HAP-1 (cell line): ENCODE results near the gene CEP131.

Source experiments
- DNase-seq, 2 experiments: peaks; one replicate each; pipeline ENCODE4 v3.0.0-alpha.2; 2016 to 2020; ENCODE audit warnings: low spot score in 2 of 2
- H3K27me3 ChIP-seq: fragments of 250-450 bp; sonication (Bioruptor Pico); 2 replicates; pipeline ENCODE4 v1.5.1; 2020; ENCODE audit warnings: low read depth, mild to moderate bottlenecking, moderate library complexity
- H3K36me3 ChIP-seq: fragments of 250-450 bp; sonication (Bioruptor Pico); replicated peaks from 2 replicates; pipeline ENCODE4 v1.5.1; 2020; ENCODE audit warnings: mild to moderate bottlenecking
- H3K4me1 ChIP-seq: fragments of 250-450 bp; sonication (Bioruptor Pico); 2 replicates; pipeline ENCODE4 v1.5.1; 2020; ENCODE audit warnings: mild to moderate bottlenecking
- H3K4me3 ChIP-seq: fragments of 250-450 bp; sonication (Bioruptor Pico); 2 replicates; pipeline ENCODE4 v1.5.1; 2020; ENCODE audit warnings: mild to moderate bottlenecking, moderate library complexity
- H3K9me3 ChIP-seq: fragments of 250-450 bp; sonication (Bioruptor Pico); 2 replicates; pipeline ENCODE4 v1.5.1; 2020; ENCODE audit warnings: mild to moderate bottlenecking, moderate library complexity
- in situ Hi-C: fragments of 300-500 bp; cut with MboI; formaldehyde crosslinking; loops from 3 replicates; pipeline ENCODE4 v1.14.3; 2020; ENCODE audit warnings: low sequenced_read_pairs, inconsistent platforms, mixed read lengths

The CEP131 gene

DNA sequence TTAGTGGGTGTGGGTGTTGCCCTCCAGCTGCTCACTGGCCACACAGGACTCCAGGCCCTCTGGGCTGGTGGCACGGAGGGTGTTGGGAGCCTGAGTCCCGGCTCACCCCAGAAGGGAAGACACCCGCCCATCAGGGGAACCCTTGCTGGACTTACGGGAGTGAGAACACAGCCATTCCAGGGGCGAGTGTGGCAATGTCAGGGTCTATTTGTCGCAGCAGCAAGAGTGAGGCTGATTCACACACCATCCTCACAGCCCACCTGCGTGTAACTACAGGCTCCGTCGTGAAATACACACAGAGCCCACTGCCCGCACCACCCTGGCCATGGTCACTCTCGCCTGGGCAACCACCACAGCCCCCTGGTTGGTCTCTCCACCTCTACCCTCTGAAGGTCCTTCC, 39.0 kb downstream of the CEP131 start:
- Histone ChIP-seq H3K27me3 (no peaks in the 10 kb centered on the region; the same call in 1 of the 2 replicates), H3K4me3 (no peak overlapping the region)
- in situ Hi-C loops = no loop called here

DNA sequence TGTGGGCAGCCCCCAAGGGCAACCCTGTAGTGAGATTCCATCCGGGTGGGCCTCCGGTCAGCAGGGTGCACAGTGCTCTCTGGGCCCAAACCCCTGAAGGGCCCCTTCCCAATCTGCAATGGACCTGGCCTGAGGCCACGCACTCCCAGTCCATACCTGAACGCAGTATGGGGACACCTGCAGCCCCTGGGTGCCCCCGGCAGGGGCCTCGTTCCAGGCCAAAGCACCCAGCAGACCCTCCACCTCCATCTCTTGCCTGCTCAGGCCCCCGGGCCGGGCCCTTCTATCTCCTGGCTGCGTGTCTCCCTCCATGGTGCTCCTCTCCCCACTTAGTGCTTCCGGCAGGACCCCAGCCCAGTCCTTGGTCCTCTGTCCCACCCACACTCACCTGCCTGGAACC, 39.4 kb downstream of the CEP131 start:
- no peak for DNase-seq
- no peaks in the 10 kb centered on the region for H3K9me3 ChIP-seq
- H3K4me1 ChIP-seq = no peaks in the 10 kb centered on the region
- in situ Hi-C loops = no loop called here
- no peaks in the 10 kb centered on the region for H3K36me3 ChIP-seq
- no peak overlapping the region for H3K4me3 ChIP-seq
- H3K27me3 ChIP-seq = no peaks in the 10 kb centered on the region; the same call in 1 of the 2 replicates

More for the DNA sequence above, 39.0 kb downstream of the CEP131 start:
- no peaks in the 10 kb centered on the region for H3K4me1 ChIP-seq
- H3K9me3 ChIP-seq = no peaks in the 10 kb centered on the region
- no peak for DNase-seq
- no peaks in the 10 kb centered on the region for H3K36me3 ChIP-seq

DNA sequence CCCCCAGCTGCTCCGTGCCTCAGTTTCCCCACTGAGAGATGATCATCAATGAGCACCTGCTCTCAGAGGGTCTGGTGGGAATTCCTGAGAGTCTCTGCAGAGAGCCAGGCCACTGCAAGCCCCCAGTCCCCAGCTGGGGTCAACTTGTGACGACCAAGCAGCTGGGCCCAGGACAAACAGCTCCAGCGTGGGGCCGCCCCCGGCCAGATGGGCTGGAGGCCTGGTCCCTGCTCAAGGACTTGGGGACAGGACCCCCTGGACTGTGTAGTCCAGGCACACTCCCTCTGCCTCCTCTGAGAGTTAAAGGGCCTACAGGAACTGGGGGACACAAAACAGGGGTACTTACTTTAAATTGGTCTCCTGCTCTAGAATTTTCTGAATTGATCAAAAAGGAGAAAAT, 40.2 kb downstream of the CEP131 start:
- Histone ChIP-seq H3K9me3 (no peaks in the 10 kb centered on the region), H3K4me1 (no peaks in the 10 kb centered on the region), H3K4me3 (no peak overlapping the region), H3K27me3 (no peaks in the 10 kb centered on the region; the same call in 1 of the 2 replicates), H3K36me3 (no peaks in the 10 kb centered on the region)
- DNase-seq = no peak
- in situ Hi-C loops = no loop called here

DNA sequence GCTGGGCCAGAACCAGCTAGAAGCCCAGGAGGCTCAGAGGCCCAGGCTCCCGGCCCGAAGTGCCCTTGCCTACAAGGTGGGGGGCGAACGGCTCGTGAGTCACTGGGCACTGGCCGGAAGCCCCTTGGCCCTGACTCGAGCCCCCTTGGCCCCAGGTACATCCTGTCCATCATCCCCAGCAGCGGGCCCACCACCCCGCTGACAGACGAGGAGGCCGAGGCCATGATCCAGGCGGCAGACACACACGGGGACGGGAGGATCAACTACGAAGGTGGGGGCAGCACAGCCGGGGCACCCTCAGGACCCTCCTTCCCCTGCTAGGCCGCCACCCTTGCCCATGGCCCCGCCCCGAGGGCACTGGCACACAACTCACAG, 41.0 kb downstream of the CEP131 start:
- in situ Hi-C loops = no loop called here
- H3K4me3 ChIP-seq = no peak overlapping the region
- DNase-seq = no peak
- no peaks in the 10 kb centered on the region for H3K4me1 ChIP-seq
- H3K27me3 ChIP-seq = no peaks in the 10 kb centered on the region; the same call in 1 of the 2 replicates
- H3K36me3 ChIP-seq = no peaks in the 10 kb centered on the region
- no peaks in the 10 kb centered on the region for H3K9me3 ChIP-seq

DNA sequence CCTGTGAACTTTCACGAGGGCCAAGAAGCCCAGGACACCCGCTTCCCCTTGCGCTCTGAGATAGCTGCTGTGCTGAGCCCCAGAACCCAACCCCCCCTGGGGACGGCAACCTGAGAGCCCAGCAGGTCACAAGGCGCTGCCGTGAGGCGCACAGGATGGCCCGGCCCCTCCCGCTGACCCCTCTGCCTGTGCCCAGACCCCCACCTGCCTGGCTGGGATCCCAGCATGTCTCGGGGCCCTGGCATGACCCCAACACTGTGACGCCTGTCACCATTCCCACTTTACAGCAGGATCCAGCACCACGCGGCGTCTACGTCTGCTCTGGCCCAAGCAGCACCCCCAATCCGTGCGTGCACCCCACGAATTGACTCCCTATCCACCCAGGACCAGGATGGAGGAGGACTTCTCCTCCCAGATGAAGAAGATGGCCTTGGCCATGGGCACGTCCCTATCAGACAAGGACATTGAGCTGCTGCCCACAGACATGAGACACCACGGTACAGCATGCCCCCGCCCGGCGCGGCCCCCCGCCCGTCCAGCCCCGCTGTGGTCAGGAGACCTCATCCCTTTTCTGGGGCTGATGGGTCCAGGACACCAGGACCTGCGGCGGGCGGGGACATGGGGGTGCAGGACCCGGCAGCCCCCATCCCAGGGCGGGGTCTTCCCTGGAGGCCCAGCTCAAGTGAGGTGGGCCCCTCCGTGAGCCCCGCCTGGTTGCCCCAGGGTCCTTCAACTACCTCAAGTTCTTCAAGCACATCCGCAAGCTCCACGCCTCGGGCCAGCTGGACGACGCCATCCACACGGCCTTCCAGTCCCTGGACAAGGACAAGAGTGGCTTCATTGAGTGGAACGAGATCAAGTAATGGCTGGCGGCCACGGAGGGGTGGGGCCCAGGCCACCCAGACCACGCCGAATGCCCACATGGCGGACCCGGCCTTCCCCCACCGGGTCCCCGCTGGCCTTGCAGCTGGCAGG, 41.6 kb downstream of the CEP131 start:
- H3K36me3 ChIP-seq = no peaks in the 10 kb centered on the region
- H3K9me3 ChIP-seq = no peaks in the 10 kb centered on the region
- no peak overlapping the region for H3K4me3 ChIP-seq
- no peak for DNase-seq
- no peaks in the 10 kb centered on the region for H3K4me1 ChIP-seq
- H3K27me3 ChIP-seq = no peaks in the 10 kb centered on the region; the same call in 1 of the 2 replicates
- in situ Hi-C loops = no loop called here

DNA sequence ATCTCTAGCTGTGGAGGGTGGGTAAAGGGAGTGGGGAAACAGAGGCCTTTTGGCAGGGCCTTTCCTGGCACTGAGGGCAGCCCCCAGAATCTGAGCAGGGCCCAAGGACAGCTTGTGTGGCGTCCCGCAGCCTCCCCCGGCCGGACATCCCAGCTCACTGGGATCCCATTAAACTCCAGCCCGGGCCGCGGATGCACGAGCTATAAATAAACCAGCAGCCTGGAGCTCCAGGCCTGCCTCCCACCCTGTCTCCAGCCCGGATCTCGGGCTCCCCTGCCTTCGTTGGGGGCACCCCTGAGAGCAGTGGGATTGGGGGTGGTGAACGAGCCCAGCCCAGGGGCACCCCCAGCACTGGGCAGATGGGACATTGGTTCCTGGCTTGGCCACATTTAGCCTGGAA, 42.9 kb downstream of the CEP131 start:
- Histone ChIP-seq H3K9me3 (no peaks in the 10 kb centered on the region; the same call in 1 of the 2 replicates), H3K4me1 (no peaks in the 10 kb centered on the region), H3K27me3 (no peaks in the 10 kb centered on the region; the same call in 1 of the 2 replicates), H3K4me3 (no peak overlapping the region), H3K36me3 (no peaks in the 10 kb centered on the region)
- no peak for DNase-seq
- in situ Hi-C loops = no loop called here

DNA sequence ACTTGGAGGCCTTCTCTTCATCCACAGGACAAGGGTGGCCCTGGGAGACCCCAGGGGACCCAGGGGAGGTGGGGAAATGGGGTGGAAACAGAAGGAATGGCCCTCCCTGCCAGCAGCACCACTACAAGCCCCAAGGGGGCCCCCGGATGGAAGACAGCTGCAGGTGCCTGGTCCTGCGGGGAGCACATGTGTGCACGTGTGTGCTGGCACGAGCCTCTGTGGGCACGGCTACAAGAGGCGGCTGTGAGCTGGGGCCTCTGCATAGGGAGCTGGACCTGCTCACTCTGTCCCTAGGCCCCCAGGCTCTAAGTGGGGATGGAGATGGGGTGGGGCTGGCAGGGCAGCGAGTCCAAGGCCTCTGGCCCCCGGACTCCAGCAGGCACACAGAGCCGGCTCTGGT, 43.5 kb downstream of the CEP131 start:
- no peaks in the 10 kb centered on the region for H3K36me3 ChIP-seq
- no peak overlapping the region for H3K4me3 ChIP-seq
- no peak for DNase-seq
- H3K4me1 ChIP-seq = no peaks in the 10 kb centered on the region
- in situ Hi-C loops = no loop called here
- no peaks in the 10 kb centered on the region; the same call in 1 of the 2 replicates for H3K9me3 ChIP-seq
- H3K27me3 ChIP-seq = no peaks in the 10 kb centered on the region

DNA sequence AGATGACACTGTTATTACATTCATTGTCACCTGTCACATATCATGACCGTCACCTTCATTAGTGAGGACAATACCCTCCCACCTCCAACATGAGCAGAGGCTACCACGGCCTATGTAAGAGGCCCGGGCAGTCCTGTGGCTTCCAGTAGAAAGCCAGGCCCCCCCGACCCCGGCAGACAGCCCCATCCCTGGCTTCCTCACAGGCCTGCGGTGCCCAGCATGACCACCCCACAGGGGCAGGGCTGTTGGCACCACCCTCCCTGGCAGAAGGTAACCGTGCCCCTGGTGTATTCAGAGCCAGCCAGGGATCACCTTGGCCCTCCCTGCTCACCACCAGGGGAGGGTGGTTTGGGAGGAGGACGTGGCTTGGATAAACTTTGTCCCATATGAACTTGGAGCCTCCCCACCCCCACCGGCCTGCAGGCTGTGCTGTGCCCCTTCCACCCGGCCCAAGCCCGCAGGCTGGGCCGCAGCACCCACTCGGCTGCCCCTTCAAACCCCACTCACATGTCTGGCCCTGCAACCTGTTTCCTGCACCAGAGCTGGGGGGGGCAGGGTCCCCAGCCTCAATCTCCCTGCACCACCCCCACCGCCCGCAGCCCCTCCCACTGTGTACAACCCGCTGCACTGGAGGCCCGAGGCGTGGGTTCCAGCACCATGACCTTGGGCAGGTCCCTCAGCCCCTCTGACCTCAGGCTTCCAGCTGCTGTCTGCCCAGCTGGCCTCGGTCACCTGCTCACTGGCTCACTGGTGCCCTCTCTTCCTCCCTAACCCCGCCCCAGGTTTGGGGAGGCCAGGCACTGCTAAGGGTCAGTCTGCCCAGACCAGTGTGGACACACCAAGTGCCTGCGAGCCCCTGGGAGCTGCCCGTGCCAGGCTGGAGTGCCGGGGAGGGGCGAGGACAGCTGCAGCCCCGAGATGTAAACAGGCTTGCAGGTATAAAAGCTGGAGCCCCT, 44.4 kb downstream of the CEP131 start:
- Histone ChIP-seq H3K27me3 (no peaks in the 10 kb centered on the region), H3K9me3 (no peaks in the 10 kb centered on the region; the same call in 1 of the 2 replicates), H3K36me3 (no peaks in the 10 kb centered on the region), H3K4me1 (no peaks in the 10 kb centered on the region), H3K4me3 (no peak overlapping the region)
- in situ Hi-C loops = no loop called here
- no peak for DNase-seq

DNA sequence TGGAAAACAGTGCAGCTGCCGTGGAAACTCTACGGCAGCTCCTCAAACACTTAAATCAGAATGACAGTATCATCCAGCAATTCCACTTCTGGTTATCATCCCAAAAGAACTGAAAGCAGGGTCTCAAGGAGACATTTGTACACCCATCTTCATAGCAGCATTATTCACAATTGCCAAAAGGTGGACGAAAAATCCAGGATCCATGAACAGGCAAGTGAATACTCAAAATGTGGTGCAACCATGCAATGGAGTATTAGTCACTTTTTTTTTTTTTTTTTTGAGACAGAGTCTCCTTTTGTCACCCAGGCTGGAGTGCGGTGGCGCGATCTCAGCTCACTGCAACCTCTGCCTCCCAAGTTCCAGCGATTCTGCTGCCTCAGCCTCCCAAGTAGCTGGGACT, 46.1 kb downstream of the CEP131 start:
- DNase-seq = no peak
- no peaks in the 10 kb centered on the region for H3K4me1 ChIP-seq

DNA sequence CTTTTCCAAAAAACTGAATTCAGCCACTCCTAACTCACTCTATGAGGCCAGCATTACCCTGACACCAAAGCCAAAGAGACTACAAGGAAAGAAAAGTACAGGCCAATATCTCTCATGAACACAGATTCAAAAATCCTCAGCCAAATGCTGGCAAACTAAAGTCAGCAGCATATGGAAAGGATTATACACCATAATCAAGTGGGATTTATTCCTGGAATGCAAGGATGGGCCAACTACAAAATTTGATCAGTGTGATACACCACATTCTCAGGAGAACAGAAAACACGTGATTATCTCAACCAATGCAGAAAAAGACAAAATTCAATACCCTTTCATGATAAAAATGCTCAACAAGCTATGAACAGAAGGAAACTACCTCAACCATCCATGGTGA, 49.0 kb downstream of the CEP131 start:
- Histone ChIP-seq H3K9me3 (no peaks in the 10 kb centered on the region; the same call in 1 of the 2 replicates), H3K36me3 (no peaks in the 10 kb centered on the region), H3K27me3 (no peaks in the 10 kb centered on the region), H3K4me3 (no peak overlapping the region), H3K4me1 (no peaks in the 10 kb centered on the region)
- no peak for DNase-seq
- in situ Hi-C loops = no loop called here

More for the DNA sequence above, 46.1 kb downstream of the CEP131 start:
- Histone ChIP-seq H3K27me3 (no peaks in the 10 kb centered on the region), H3K4me3 (no peak overlapping the region), H3K9me3 (no peaks in the 10 kb centered on the region; the same call in 1 of the 2 replicates), H3K36me3 (no peaks in the 10 kb centered on the region)
- in situ Hi-C loops = no loop called here

DNA sequence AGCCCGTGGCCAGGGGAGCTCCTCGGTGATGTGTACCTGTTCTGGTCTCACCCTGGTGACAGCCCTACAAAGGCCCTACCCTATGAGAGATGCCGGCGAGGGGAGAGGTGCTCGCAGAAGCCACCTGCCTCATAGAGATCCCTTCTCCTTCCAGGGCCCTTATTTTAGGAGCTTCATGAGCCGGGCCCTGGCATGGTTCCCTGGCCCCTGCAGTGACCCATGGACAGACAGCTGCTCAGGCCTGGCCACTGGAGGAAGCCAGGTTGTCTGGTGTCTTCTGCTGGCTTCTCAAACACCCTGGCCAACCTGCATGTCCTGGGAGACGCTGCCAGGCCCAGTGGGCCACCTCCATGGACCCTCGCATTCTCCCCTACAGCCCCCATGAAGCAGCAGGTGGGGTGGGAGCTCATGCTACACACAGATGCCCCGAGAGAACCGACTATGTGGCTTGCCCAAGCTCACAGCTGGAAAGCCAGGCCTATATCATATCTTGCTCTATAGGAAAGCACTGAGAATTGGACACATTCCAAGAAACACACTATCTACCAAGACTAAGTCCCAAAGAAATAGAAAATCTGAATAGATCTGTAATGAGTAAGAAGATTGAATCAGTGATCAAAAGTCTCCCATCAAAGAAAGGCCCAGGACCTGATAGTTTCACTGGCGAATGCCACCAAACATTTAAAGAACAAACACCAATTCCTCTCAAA, 49.6 kb downstream of the CEP131 start:
- Histone ChIP-seq H3K9me3 (no peaks in the 10 kb centered on the region; the same call in 1 of the 2 replicates), H3K4me3 (no peak overlapping the region), H3K4me1 (no peaks in the 10 kb centered on the region), H3K27me3 (no peaks in the 10 kb centered on the region), H3K36me3 (no peaks in the 10 kb centered on the region)
- in situ Hi-C loops = no loop called here
- DNase-seq = no peak

DNA sequence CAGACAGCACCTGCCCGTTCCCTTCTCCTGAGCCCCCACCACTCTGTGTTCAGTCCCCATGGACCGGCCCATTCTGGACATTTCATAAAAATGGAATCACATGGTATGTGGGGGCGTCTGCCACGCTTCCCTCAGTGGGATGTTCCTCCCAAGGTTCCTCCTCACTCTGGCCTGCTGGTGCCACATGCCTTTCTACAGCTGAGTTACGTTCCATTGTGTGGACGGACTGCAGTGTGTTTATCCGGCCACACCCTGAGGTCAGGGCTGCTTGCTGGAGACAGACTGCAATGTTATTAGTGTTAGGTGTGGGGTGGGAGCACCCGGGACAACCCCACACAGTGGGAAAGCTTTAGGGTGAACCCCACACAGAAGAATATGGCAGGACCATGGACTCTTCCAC, 50.8 kb downstream of the CEP131 start:
- H3K9me3 ChIP-seq = no peaks in the 10 kb centered on the region; the same call in 1 of the 2 replicates
- H3K4me1 ChIP-seq = no peaks in the 10 kb centered on the region
- no peaks in the 10 kb centered on the region for H3K27me3 ChIP-seq
- in situ Hi-C loops = no loop called here
- H3K4me3 ChIP-seq = no peak overlapping the region
- DNase-seq = no peak
- no peaks in the 10 kb centered on the region for H3K36me3 ChIP-seq
